ENCODE data around the gene HTT-AS.
"Not testable (repeated sequence)": the region's sequence is repeated elsewhere in the genome, so short reads cannot be mapped to it uniquely, and the experiment has no call there.

HTT-AS gene

DNA sequence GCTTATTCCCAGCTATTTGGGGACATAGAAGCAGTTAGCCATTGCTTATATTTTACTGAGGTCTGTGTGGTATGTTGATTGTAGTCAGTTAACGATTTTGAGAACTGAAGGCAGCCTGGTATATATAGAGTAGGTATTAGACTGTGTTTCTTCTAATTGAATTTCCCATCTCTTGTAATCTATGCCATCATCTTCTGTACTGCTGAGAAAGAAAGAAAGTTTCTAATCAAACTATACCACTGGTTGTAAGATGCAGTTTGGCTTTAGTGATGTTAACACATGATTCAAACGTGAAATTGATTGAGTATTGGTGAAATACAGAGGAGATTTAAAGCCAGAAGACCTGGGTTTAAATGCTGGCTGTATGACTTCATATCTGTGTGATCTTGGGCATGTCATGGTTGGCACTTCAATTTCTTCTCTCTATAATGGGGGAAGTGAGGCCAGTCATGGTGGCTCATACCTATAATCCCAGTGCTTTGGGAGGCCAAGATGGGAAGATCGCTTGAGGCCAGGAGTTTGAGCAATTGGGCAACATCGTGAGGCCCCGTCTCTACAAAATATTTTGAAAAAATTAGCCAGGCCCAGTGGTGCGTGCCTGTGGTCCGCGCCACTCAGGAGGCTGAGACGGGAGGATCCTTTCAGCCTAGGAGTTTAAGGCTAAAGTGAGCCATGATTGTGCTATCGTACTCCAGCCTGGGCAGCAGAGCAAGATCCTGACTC, 11.8 kb upstream of the HTT-AS start:
- no peak for DNase-seq

DNA sequence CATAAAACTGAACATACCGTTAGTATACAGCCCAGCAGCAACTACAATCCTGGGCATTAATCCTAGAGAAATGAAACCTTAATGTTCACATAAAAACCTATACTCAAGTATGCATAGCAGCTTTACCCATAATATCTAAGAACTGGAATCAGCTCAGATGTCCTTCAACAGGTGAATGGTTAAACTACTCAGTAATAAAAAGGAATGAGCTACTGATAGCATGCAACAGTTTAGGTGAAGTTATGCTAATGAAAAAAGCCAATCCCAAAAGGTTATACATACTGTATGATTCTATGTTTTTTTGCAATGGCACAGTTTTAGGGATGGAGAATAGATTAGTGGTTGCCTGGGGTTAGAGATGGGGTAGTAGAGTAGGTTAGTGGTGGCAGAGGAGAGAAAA, 9.4 kb upstream of the HTT-AS start:
- no peak for DNase-seq

DNA sequence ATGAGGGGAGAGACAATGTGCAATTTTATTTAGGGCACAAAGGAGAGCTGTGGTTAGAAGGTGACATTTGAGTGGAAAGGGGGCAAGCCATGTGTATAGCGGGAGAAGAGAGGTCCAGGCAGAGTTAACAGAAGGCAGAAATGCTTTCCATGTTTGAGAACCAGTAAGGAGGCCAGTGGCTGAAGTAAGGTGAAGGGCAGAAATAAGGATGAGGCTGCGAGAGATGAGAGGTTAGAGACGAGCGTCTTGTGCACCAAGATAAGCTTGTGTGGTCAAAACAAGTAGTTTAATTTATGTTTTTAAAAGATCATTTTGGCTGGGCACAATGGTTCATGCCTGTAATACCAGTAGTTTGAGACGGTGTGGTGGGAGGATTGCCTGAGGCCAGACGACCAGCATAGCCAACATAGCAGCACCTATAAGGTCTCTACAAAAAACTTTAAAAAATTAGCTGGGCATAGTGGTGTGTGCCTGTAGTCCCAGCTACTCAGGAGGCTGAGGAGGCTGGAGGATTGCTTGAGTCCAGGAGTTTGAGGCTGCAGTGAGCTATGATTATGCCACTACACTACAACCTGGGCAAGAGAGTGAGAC, 8.7 kb upstream of the HTT-AS start:
- no peak for DNase-seq

DNA sequence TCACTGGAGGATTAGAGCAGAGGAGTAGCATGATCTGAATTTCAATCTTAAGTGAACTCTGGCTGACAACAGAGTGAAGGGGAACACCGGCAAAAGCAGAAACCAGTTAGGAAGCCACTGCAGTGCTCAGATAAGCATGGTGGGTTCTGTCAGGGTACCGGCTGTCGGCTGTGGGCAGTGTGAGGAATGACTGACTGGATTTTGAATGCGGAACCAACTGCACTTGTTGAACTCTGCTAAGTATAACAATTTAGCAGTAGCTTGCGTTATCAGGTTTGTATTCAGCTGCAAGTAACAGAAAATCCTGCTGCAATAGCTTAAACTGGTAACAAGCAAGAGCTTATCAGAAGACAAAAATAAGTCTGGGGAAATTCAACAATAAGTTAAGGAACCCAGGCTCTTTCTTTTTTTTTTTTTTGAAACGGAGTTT, 5.4 kb upstream of the HTT-AS start:
- DNase-seq, result no peak

DNA sequence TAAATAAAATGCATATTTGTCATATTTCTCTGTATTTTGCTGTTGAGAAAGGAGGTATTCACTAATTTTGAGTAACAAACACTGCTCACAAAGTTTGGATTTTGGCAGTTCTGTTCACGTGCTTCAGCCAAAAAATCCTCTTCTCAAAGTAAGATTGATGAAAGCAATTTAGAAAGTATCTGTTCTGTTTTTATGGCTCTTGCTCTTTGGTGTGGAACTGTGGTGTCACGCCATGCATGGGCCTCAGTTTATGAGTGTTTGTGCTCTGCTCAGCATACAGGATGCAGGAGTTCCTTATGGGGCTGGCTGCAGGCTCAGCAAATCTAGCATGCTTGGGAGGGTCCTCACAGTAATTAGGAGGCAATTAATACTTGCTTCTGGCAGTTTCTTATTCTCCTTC, 3.5 kb upstream of the HTT-AS start:
- no peak for DNase-seq

DNA sequence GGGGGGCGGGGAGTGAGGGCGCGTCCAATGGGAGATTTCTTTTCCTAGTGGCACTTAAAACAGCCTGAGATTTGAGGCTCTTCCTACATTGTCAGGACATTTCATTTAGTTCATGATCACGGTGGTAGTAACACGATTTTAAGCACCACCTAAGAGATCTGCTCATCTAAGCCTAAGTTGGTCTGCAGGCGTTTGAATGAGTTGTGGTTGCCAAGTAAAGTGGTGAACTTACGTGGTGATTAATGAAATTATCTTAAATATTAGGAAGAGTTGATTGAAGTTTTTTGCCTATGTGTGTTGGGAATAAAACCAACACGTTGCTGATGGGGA, 1.3 kb upstream of the HTT-AS start:
- no peak for DNase-seq

DNA sequence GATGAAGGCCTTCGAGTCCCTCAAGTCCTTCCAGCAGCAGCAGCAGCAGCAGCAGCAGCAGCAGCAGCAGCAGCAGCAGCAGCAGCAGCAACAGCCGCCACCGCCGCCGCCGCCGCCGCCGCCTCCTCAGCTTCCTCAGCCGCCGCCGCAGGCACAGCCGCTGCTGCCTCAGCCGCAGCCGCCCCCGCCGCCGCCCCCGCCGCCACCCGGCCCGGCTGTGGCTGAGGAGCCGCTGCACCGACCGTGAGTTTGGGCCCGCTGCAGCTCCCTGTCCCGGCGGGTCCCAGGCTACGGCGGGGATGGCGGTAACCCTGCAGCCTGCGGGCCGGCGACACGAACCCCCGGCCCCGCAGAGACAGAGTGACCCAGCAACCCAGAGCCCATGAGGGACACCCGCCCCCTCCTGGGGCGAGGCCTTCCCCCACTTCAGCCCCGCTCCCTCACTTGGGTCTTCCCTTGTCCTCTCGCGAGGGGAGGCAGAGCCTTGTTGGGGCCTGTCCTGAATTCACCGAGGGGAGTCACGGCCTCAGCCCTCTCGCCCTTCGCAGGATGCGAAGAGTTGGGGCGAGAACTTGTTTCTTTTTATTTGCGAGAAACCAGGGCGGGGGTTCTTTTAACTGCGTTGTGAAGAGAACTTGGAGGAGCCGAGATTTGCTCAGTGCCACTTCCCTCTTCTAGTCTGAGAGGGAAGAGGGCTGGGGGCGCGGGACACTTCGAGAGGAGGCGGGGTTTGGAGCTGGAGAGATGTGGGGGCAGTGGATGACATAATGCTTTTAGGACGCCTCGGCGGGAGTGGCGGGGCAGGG, 711 bp upstream of the HTT-AS start:
- DNase-seq, result no peak

DNA sequence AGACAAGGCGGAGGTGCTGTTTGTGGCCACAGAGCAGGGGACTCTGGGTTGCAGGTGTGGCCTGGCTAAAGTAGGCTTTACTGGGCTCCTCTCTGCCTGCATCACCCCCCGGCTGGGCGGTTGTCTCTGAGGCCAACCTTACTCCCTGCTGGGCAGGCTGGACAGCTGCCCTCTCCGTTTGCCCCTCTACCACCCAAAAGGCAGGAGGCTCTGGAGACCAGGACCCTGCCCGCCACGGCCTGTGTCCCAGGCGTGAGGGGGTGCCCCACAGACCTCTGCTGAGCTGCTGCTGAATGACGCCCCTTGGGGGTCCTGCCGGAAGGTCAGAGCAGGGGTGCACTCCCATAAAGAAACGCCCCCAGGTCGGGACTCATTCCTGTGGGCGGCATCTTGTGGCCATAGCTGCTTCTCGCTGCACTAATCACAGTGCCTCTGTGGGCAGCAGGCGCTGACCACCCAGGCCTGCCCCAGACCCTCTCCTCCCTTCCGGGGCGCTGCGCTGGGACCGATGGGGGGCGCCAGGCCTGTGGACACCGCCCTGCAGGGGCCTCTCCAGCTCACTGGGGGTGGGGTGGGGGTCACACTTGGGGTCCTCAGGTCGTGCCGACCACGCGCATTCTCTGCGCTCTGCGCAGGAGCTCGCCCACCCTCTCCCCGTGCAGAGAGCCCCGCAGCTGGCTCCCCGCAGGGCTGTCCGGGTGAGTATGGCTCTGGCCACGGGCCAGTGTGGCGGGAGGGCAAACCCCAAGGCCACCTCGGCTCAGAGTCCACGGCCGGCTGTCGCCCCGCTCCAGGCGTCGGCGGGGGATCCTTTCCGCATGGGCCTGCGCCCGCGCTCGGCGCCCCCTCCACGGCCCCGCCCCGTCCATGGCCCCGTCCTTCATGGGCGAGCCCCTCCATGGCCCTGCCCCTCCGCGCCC, 920 bp downstream of the HTT-AS start:
- no peak for DNase-seq

DNA sequence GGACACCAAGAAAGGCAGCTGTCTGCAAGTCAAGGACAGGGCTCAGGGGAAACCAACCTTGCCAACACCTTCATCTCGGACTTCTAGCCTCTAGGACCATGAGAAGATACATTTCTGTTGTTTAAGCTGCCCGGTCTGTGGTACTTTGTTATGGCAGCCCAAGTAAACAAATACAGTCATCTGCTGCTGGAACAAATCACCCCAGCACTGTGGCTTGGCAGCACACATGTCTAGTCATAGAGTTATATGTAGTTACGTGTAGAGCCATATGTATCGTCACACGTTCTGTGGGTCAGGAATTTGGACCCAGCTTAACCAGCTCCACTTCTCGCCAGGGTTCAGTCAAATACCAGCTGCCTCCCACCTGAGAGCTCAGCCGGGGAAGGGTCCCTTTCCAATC, 2.5 kb downstream of the HTT-AS start:
- DNase-seq, result no peak

DNA sequence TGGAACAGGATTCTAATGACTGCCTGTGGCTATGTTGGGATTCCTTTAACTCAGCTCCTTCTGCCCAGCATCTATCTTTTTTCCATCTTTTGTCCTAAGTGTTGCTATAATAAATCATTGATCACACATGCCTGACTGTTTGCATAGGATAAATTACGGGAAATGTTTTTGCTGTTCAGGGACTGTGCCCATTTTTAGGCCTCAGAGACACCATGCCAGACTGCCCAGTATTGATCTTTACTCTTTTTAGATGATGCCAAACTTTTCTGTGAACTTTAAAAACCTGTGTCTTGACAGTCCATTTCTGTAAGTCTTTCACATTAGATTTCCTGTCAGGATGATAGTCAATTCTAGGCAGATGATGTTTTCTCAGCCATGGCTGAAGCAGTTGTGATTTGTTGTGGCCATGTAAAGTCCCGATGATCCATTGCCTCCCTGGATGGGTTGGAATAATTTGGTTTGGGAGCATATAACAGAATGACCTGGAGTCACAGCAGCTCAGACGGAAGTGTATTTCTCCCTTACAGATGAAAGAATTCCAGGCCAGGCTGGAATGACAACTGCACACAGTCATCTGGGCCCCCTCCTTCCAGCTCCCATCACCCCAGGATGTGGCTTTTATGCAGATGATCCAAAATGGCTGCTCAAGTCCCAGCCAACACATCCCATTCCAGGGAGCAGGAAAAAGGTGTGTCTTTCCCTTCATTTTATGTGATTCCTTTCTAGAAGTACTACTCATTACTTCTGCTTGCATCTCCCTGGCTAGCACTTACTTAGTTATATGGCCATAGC, 3.4 kb downstream of the HTT-AS start:
- DNase-seq, result no peak

DNA sequence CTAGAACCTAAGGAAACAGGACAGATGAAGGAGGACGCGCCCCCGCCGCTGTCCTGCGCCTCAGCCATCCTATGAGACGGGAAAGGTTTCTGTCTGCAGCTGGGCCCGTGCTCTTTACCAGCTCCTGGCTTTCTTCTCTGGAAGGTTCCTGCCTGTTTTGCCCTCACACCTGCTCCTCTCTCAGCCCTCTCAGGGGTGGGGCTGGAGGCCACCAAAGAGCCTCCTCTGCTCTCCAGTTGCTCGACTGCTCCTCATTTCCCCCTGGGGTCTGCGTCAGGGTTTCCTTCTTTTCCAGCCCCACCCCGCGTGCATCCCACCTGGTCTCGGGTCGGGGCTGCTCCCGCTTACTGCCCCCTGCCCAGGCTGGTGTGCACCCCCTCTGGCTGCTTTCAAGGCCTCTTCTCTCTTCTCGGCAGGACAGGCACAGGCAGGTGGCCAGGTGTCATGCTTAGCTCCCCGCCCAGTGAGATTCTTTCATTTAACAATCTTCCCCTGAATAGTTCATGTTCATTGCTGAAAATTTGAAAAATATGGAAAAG, 4.6 kb downstream of the HTT-AS start:
- no peak for DNase-seq

DNA sequence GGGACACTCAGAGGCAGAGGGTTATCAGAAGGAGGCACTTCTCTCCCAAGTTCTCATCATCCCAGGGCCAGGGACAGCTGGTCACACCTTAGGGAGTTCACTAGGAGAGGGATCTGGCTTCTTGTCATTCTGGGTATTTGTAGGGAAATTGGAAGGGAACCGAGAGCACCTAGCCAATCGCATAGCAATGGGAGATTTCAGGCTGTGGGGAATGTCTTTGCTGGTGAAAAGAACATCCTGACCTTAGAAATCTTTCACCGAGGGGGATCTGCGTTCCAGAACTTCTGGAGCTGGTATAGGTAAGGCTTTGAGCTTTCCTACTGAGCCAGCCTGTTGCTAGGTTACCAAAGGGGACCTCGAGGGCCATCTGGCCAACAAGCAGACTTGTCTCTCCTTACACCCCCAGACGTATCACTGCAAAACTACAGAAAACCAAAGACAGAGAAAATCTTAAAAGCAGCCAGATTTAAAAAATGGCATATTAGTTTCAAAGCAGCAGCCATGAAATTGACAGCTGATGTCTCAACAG, 6.8 kb downstream of the HTT-AS start:
- no peak for DNase-seq

DNA sequence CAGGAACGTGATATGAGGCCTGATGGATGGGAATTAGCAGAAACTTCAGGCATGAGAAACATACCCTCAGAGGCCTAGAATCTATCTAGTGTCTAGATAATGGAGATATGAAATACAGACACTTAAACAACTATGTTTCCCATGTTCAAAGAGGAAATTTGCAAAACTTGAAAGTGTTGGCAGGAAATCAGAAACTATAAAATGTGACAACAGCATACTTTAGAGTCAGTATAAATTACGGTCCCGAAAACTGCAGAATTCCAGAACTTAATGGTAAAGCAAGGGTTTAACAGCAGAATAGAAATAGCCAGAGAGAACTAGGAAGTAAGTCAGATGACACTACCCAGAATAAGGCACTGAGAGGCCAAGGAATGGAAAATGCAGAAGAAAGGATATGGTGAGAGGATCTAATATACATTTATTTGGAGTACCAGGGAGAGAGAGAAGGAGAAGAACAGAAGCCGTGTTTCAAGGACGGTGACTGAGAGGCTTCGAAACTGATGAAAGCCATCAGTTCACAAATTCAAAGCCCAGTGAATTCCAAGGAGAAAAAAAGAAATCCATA, 7.4 kb downstream of the HTT-AS start:
- DNase-seq, result no peak

DNA sequence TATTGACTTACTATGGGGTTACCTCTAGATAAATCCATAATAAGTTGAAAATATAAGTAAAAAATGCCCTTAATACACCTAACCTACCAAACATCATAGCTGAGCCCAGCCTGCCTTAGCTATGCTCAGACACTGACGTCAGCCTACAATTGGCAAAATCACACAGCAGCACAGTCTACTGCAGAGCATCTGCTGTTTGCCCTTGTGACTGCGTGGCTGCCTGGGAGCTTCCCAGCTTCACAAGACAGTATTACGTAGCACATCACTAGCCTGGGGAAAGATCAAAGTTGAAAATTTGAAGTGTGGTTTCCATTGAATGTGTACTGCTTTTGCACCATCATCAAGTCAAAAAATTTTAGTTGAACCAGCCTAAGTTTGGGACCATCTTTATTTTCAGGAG, 8.8 kb downstream of the HTT-AS start:
- DNase-seq, result no peak

DNA sequence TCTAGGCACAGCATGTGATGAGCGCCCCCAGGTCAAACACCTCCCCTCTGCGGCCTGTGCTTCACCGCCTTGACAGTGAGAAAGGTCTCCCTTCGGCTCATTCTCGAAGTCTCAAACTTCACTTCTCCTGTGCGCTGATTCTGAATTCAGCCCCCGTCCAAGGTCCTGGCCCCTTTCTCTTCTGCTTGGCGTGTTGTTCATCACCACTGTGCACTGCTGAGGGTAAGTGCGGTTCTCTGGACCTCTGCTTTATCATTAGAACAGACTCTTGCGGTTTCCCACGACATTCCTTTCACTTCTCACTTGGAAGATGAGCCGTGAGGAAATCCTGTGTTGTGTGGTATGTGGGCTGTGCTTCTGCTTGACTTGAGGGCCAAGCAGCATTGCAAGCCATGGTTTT, 11.9 kb downstream of the HTT-AS start:
- no peak for DNase-seq

DNA sequence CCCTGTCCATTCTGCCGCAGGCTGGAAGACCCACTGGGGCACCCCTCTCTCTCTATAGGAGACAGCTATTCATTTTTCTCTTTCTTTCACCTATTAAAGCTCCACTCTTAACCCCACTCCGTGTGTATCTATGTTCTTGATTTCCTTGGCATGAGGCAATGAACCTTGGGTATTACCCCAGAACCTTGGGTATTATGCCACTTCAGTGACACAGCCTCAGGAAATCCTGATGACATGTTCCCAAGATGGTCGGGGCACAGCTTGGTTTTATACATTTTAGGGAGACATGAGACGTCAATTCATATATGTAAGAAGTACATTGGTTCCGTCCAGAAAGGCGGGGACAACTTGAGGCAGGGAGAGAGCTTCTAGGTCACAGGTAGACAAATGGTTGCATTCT, 13.4 kb downstream of the HTT-AS start:
- DNase-seq, result no peak

DNA sequence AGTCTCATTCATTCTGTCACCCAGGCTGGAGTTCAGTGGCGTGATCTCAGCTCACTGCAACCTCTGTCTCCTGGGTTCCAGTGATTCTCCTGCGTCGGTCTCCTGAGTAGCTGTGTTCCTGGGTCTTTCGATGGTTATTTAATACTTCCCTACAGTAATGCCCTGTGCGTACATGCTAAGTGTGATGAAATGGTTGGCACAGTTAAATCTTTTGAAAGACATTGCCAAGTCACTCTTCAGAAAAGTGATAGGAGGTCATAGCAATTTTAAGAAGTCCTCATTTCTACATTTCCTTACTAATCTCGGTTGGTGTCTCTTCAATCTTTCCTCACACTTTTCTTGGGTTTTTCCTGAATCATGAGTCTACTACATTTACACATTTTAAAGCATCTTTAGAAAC, 14.4 kb downstream of the HTT-AS start:
- DNase-seq, result no peak

DNA sequence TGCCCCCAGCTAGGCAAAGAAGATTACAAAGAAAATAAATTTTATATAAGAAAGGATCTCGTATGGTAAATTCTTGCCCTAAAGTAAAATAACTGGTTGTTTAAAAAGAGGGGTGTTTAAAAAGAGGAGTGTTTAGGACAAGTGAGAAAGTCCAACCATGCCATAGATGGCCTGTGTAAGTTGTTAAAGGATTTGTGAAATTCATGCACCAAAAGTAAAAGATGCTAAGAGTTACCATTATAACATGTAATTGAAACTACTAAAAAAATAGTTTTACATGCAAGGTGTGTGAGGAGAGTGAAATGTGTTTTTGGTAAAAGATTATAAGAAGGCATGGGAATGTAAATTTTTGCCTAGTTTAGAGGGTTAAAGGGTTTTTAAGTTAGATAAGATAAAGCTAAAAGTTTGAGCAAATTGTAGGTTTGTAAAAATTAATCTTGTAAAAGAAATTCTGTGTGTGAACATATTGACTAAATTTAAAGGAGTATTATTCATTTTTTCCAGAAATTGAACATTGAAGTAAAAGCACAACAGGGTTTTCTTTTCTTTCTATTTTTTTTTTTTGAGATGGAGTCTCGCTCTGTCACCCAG, 20.1 kb downstream of the HTT-AS start:
- DNase-seq, result no peak

DNA sequence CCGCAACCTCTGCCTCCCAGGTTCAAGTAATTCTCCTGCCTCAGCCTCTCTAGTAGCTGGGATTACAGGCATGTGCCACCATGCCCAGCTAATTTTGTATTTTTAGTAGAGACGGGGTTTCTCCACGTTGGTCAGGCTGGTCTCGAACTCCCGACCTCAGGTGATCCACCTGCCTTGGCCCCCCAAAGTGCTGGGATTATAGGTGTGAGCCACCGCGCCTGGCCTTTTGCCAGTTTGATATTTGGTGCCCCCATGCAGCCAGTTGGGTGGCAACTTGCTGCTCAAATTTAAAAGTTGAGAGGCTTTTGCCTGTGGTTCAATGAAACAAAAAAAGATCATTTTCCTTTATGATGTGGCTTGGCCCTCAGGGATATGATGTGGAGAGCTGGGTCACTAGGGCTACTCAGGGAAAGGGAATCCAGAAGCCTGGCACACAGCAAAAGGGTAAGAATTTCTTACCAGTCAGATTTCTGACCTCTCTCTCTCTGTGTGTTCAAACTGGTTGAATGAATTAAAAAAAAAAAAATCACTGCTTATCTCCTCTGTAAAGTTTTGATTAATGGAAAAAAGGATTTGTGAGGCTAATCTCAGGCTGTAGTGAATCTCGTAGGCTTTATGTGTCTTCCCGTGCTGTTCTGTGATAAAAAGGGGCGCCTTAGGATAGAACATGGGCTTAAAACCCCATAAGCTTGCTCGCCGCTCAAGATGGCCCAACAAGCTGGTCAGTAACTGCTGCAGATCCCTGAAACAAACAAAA, 23.0 kb downstream of the HTT-AS start:
- DNase-seq, result not testable (repeated sequence)
